GM23248 (cell line): ENCODE data around the gene TICRR. TPM values are rescaled to one million over a fixed set of nuclear protein-coding genes. Genes with fewer than 3 reads are reported as not detected.

Source experiments
- DNase-seq: peaks from one replicate; pipeline ENCODE4 v3.0.0-alpha.2; 2015
- H2AFZ ChIP-seq: fragments of 200-600 bp; sonication (generic); 2 replicates; pipeline ENCODE4 v1.6.1; 2016; ENCODE audit warnings: antibody characterized with exemption
- H3F3A ChIP-seq: fragments of 200-600 bp; sonication (generic); 2 replicates; pipeline ENCODE4 v1.6.1; 2016; ENCODE audit warnings: mild to moderate bottlenecking, antibody characterized with exemption, mixed run types; ENCODE audit not compliant: insufficient read depth
- H3K27ac ChIP-seq: fragments of 200-600 bp; sonication (generic); 2 replicates; pipeline ENCODE4 v1.5.1; 2016; ENCODE audit warnings: mild to moderate bottlenecking
- H3K27me3 ChIP-seq: fragments of 200-600 bp; sonication (generic); replicated peaks from 2 replicates; pipeline ENCODE4 v1.6.1; 2016; ENCODE audit warnings: mild to moderate bottlenecking; ENCODE audit not compliant: insufficient read depth
- H3K36me3 ChIP-seq: fragments of 200-600 bp; sonication (generic); 2 replicates; pipeline ENCODE4 v1.6.1; 2016; ENCODE audit warnings: low read depth, mild to moderate bottlenecking
- H3K4me1 ChIP-seq: fragments of 200-600 bp; sonication (generic); 2 replicates; pipeline ENCODE4 v1.6.1; 2016; ENCODE audit warnings: mild to moderate bottlenecking; ENCODE audit not compliant: insufficient read depth
- H3K4me2 ChIP-seq: fragments of 200-600 bp; sonication (generic); one replicate; pipeline ENCODE4 v1.6.1; 2016; ENCODE audit warnings: mild to moderate bottlenecking; ENCODE audit not compliant: unreplicated experiment
- H3K4me3 ChIP-seq: fragments of 200-600 bp; sonication (generic); 2 replicates; pipeline ENCODE4 v1.5.1; 2016; ENCODE audit warnings: mild to moderate bottlenecking
- H3K79me2 ChIP-seq: fragments of 200-600 bp; sonication (generic); 2 replicates; pipeline ENCODE4 v1.6.1; 2016; ENCODE audit warnings: mild to moderate bottlenecking; ENCODE audit not compliant: insufficient read depth
- H3K9ac ChIP-seq: fragments of 200-600 bp; sonication (generic); 2 replicates; pipeline ENCODE4 v1.6.1; 2016; ENCODE audit warnings: mild to moderate bottlenecking
- H3K9me2 ChIP-seq: fragments of 200-600 bp; sonication (generic); 2 replicates; pipeline ENCODE4 v1.6.1; 2016; ENCODE audit warnings: mixed run types, mild to moderate bottlenecking, moderate library complexity; ENCODE audit not compliant: insufficient read depth
- H3K9me3 ChIP-seq: fragments of 200-600 bp; sonication (generic); one replicate; pipeline ENCODE4 v1.6.1; 2017; ENCODE audit warnings: low read depth
- H4K20me1 ChIP-seq: fragments of 200-600 bp; sonication (generic); 2 replicates; pipeline ENCODE4 v1.6.0; 2016; ENCODE audit not compliant: insufficient read depth
- EZH2 ChIP-seq: fragments of 200-600 bp; sonication (generic); IDR thresholded peaks from 2 replicates; pipeline ENCODE4 v1.6.1; 2018; ENCODE audit warnings: antibody characterized with exemption, mild to moderate bottlenecking; ENCODE audit not compliant: insufficient read depth, poor library complexity, severe bottlenecking
- EZH2phosphoT487 ChIP-seq: fragments of 200-600 bp; sonication (generic); IDR thresholded peaks from 2 replicates; pipeline ENCODE4 v1.6.1; 2018; ENCODE audit warnings: antibody characterized with exemption, moderate library complexity, mild to moderate bottlenecking, low read depth; ENCODE audit not compliant: insufficient read depth
- WGBS, 2 experiments: methylation state at CpG; one replicate each; pipeline ENCODE4 v1.1.6; 2015 to 2017; ENCODE audit warnings: low lambda C conversion rate in 2 of 2, low coverage in 1 of 2; ENCODE audit errors: missing lambda C conversion rate in 2 of 2; 5-methylcytosine and 5-hydroxymethylcytosine counted together
- in situ Hi-C: fragments of 300-500 bp; cut with MboI; formaldehyde crosslinking; loops from 2 replicates; pipeline ENCODE4 v1.15.0; 2020
- polyA plus RNA-seq: library from polyadenylated mRNA; unstranded; fragments of >200 nt; fragmentation: Nextera tagmentation; extraction: Ambion mirVana; gene quantifications from 2 replicates; pipeline ENCODE4 v1.2.1, GENCODE V29; 2016
- total RNA-seq: library from RNA; depleted of rRNA; stranded (reverse); fragments of >200 nt; shearing (Covaris generic); gene quantifications from 2 replicates; pipeline ENCODE4 v1.2.3, GENCODE V29; 2014

Gene TICRR
- total and polyA plus RNA-seq, 2 experiments from 2014 or later, result 1.2 to 2.3 TPM

DNA sequence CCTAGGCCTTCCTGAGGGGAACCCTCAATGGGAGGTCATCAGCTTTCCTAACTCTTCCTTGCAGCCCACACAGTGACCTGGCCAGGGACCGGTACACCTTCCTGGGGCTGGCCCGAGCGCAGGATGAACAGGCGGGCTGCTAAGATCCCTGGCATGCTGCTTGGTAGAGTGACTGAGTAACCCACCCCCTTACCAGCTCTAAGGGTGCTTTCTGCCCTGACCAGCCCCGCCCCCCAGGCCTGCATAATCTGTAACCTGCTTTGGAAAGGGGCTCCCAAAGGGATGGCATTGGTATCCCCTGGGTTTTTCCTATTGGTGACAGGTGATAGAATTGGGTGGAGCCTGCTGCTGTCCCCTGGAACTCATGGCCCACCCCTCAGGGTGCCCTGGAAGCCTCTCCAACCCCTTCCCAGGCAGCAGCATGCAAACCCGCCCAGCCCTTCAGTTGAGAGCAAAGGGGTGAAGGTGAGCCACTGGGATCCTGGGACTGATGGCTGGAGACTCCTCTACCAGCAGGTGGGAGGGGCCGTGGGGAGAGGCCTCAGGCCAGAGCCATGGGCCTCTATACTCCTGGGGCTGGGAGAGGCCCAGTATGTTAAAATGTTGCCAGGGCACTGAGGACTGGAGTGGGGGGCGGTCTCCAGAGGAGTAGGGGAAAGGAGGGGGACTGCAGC is 91.1 kb downstream of the TICRR start:
- Histone ChIP-seq H2AFZ (peak overlapping the region; percentile 87), H4K20me1 (no peaks in the 10 kb centered on the region), H3K36me3 (no peaks in the 10 kb centered on the region), H3K79me2 (no peaks in the 10 kb centered on the region), H3K4me3 (peak overlapping the region; percentile 53; the same call in 1 of the 2 replicates), H3K9ac (peak overlapping the region; percentile 77), H3K9me3 (no peaks in the 10 kb centered on the region), H3F3A (peaks cover 20% of the 10 kb centered on the region), H3K4me2 (peak overlapping the region; percentile 68), H3K27ac (peak overlapping the region; percentile 47; the same call in 1 of the 2 replicates), H3K27me3 (no peaks in the 10 kb centered on the region), H3K9me2 (no peaks in the 10 kb centered on the region), H3K4me1 (peaks cover 27% of the 10 kb centered on the region)
- 89 to 94% methylated on average over 8 of the region's 8 CpGs for WGBS, 2 experiments
- DNase-seq, result no peak
- no peak for TF ChIP-seq EZH2
- no peak for TF ChIP-seq EZH2phosphoT487
- in situ Hi-C loops, result no loop called here

- WGBS, 2 experiments, result 78 to 79% methylated on average over 13 of the region's 13 CpGs
Measured at GRCh38 chr15:89666858-89667705, 91.8 kb downstream of the TICRR start.

GRCh38 chr15:89667706-89667960 is 92.4 kb downstream of the TICRR start:
- no peaks in the 10 kb centered on the region for H3K9me3 ChIP-seq
- H3K27me3 ChIP-seq, result no peaks in the 10 kb centered on the region
- H4K20me1 ChIP-seq, result no peaks in the 10 kb centered on the region
- no peaks in the 10 kb centered on the region for H3K9me2 ChIP-seq
- H3K27ac ChIP-seq, result no peak overlapping the region
- H3F3A ChIP-seq, result peaks cover 12% of the 10 kb centered on the region
- H3K4me1 ChIP-seq, result peaks cover 17% of the 10 kb centered on the region
- in situ Hi-C loops, result no loop called here
- no peak for TF ChIP-seq EZH2
- no peak for TF ChIP-seq EZH2phosphoT487
- DNase-seq, result no peak
- H3K4me2 ChIP-seq, result no peak overlapping the region
- no peak overlapping the region for H3K9ac ChIP-seq
- no peaks in the 10 kb centered on the region for H3K36me3 ChIP-seq
- no peak overlapping the region for H3K4me3 ChIP-seq
- H2AFZ ChIP-seq, result no peak overlapping the region
- H3K79me2 ChIP-seq, result no peaks in the 10 kb centered on the region
- 87 to 93% methylated on average over 7 of the region's 7 CpGs for WGBS, 2 experiments

More at GRCh38 chr15:89666858-89667705, 91.8 kb downstream of the TICRR start:
- peaks cover 18% of the 10 kb centered on the region for H3F3A ChIP-seq
- peaks cover 22% of the 10 kb centered on the region for H3K4me1 ChIP-seq
- no peak overlapping the region for H3K4me3 ChIP-seq
- H3K27ac ChIP-seq, result no peak overlapping the region
- no peak overlapping the region for H3K4me2 ChIP-seq
- no peak for DNase-seq
- TF ChIP-seq EZH2phosphoT487, result no peak
- no peak for TF ChIP-seq EZH2
- no peaks in the 10 kb centered on the region for H4K20me1 ChIP-seq
- H3K9me3 ChIP-seq, result no peaks in the 10 kb centered on the region
- no peak overlapping the region for H2AFZ ChIP-seq
- H3K36me3 ChIP-seq, result no peaks in the 10 kb centered on the region
- no peaks in the 10 kb centered on the region for H3K27me3 ChIP-seq
- H3K9me2 ChIP-seq, result no peaks in the 10 kb centered on the region
- no peak overlapping the region for H3K9ac ChIP-seq
- no peaks in the 10 kb centered on the region for H3K79me2 ChIP-seq
- in situ Hi-C loops, result no loop called here

- H3K27me3 ChIP-seq, result no peaks in the 10 kb centered on the region
- H3F3A ChIP-seq, result peaks cover 11% of the 10 kb centered on the region
- H3K4me3 ChIP-seq, result no peak overlapping the region
- in situ Hi-C loops, result no loop called here
- no peak overlapping the region for H3K9ac ChIP-seq
- no peaks in the 10 kb centered on the region for H3K36me3 ChIP-seq
- H2AFZ ChIP-seq, result no peak overlapping the region
- H3K9me2 ChIP-seq, result no peaks in the 10 kb centered on the region
- DNase-seq, result no peak
- H3K79me2 ChIP-seq, result no peaks in the 10 kb centered on the region
- no peak overlapping the region for H3K27ac ChIP-seq
- no peak overlapping the region for H3K4me2 ChIP-seq
- H3K9me3 ChIP-seq, result no peaks in the 10 kb centered on the region
- TF ChIP-seq EZH2phosphoT487, result no peak
- TF ChIP-seq EZH2, result no peak
- WGBS, 2 experiments, result 83 to 86% methylated on average over 3 of the region's 3 CpGs
- no peaks in the 10 kb centered on the region for H4K20me1 ChIP-seq
- H3K4me1 ChIP-seq, result peaks cover 13% of the 10 kb centered on the region
Measured at GRCh38 chr15:89668171-89668570, 92.9 kb downstream of the TICRR start.
